MM.1S (cell line): Measurements from ENCODE around the gene DUSP12.

Source experiments
- CTCF ChIP-seq: fragments of 300-600 bp; sonication (generic); IDR thresholded peaks from 2 replicates; pipeline ENCODE4 v1.5.1; 2016; ENCODE audit warnings: antibody characterized with exemption, low read length, mixed read lengths
- EZH2 ChIP-seq: fragments of 300-600 bp; sonication (generic); optimal IDR thresholded peaks from 2 replicates; pipeline ENCODE3; 2017; ENCODE audit warnings: low read depth, mild to moderate bottlenecking, antibody characterized with exemption, low read length, mixed read lengths
- EZH2phosphoT487 ChIP-seq: fragments of 300-600 bp; sonication (generic); IDR thresholded peaks from 2 replicates; pipeline ENCODE4 v1.6.1; 2018; ENCODE audit warnings: antibody characterized with exemption, low read length

GRCh38 chr1:161719325-161719611 lies 30.3 kb upstream of the DUSP12 start:
- TF ChIP-seq CTCF: no peak
- no peak for TF ChIP-seq EZH2phosphoT487
- TF ChIP-seq EZH2: no peak
